Adrenal gland (tissue), 12 donors: Measurements from ENCODE around the gene DHX16. TPM values are rescaled to one million over a fixed set of nuclear protein-coding genes. Genes with fewer than 3 reads are reported as not detected.
A peak's percentile ranks its signal among the peaks of the same experiment; 100 is the strongest.

Experiments
- DNase-seq, 7 donors: peaks; one replicate each; pipeline ENCODE4 v3.0.0-alpha.2; 2019 to 2020
- H3K27ac ChIP-seq, 5 donors: fragments of 200-600 bp; sonication (generic) in 4 of 5; 1 replicate in 3 of 5; 2 replicates in 2 of 5; pipeline versions ENCODE4 v1.5.1 to v1.8.0; 2016 to 2020; ENCODE audit warnings: mild to moderate bottlenecking in 1 of 5
- H3K27me3 ChIP-seq: fragments of 200-600 bp; 2 replicates; pipeline ENCODE4 v1.8.0; 2021
- H3K36me3 ChIP-seq, 2 donors: fragments of 200-600 bp; replicated peaks in 1 of 2; 1 replicate in 1 of 2; 2 replicates in 1 of 2; pipeline versions ENCODE4 v1.5.1 to v1.8.0; 2018 to 2022
- H3K4me1 ChIP-seq, 2 donors: fragments of 200-600 bp; replicated peaks in 1 of 2; 1 replicate in 1 of 2; 2 replicates in 1 of 2; pipeline versions ENCODE4 v1.5.1 to v1.8.0; 2018 to 2021
- H3K4me3 ChIP-seq, 4 donors: fragments of 200-600 bp; sonication (generic) in 3 of 4; one replicate each; pipeline ENCODE4 v1.5.1; 2016 to 2018
- H3K9me3 ChIP-seq, 3 donors: fragments of 200-600 bp; sonication (generic) in 1 of 3; replicated peaks in 1 of 3; 1 replicate in 2 of 3; 2 replicates in 1 of 3; pipeline versions ENCODE4 v1.5.1 to v1.8.0; 2016 to 2021
- CTCF ChIP-seq, 6 experiments: fragments of 450-650 bp in 4 of 6; fragments of 200-600 bp in 2 of 6; sonication (generic) in 1 of 6; IDR thresholded peaks; 1 replicate in 5 of 6; 2 replicates in 1 of 6; pipeline versions ENCODE4 v1.5.1 to v1.8.0; 2016 to 2021; ENCODE audit warnings: antibody characterized with exemption in 6 of 6, mild to moderate bottlenecking in 2 of 6, moderate library complexity in 1 of 6
- POLR2A ChIP-seq, 2 donors: fragments of 450-650 bp; IDR thresholded peaks; one replicate each; pipeline ENCODE4 v1.6.1; 2017; ENCODE audit warnings: antibody characterized with exemption in 2 of 2, mild to moderate bottlenecking in 2 of 2, moderate library complexity in 1 of 2
- whole genome bisulfite sequencing, 4 donors: extraction: QIAGEN DNeasy Blood & Tissue Kit in 2 of 4; methylation state at CpG; one replicate each; pipeline versions ENCODE4 v1.1.5 to v1.1.7; 2013 to 2017; 5-methylcytosine and 5-hydroxymethylcytosine counted together
- intact Hi-C, 2 donors: fragments of 100-400 bp; cut with DNase I; formaldehyde crosslinking; loops; one replicate each; pipeline versions ENCODE4 v1.14.1 to v1.15.0; 2022 to 2023
- polyA plus RNA-seq, 3 donors: library from polyadenylated mRNA; stranded (reverse); fragments of 200-250 nt in 2 of 3; fragments of 350-450 nt in 1 of 3; fragmentation: Illumina TruSeq in 1 of 3; extraction: RNeasy Lipid Tissue Mini Kit (QIAGEN cat#74804) in 1 of 3; gene quantifications; one replicate each; pipeline ENCODE4 v1.2.3, GENCODE V29; 2013 to 2014
- total RNA-seq, 9 donors: library from RNA; depleted of rRNA in 4 of 9; stranded (reverse); fragments of >200 nt in 4 of 9; fragments of 120-200 nt in 1 of 9; fragmentation: NEBNext Ultra II Directional in 1 of 9; extraction: Animal tissue kit (Norgen Biotek cat#: 25700) in 1 of 9; gene quantifications; one replicate each; pipeline versions ENCODE4 v1.1.0 to v1.2.4, GENCODE V29; 2013 to 2023
- donor health status: healthy with polysubstance abuse.
- donor health status: Bipolar disorder and iron deficiency.
- donor health status: DM: yes; HTN: yes; CAD: no.
- donor health status: DM: no; HTN: no; CAD: no.
- donor health status: DM: no; HTN: no; CAD: no.
- donor health status: DM: yes; HTN: yes; CAD: no.

DHX16 gene
- total and polyA plus RNA-seq, 12 donors: 16.4 to 75.9 (median 30.2) TPM

GRCh38 chr6:30625511-30625910, 47.3 kb downstream of the DHX16 start:
- WGBS, 4 donors: 90 to 94% (median 92%) methylated on average over 7 to 8 of the region's 8 CpGs
- peaks cover 0 to 83% of the 10 kb centered on the region in 2 donors for H3K36me3 ChIP-seq
- H3K4me1 ChIP-seq: peaks cover 9 to 10% of the 10 kb centered on the region in 2 donors
- H3K27ac ChIP-seq: no peak overlapping the region
- H3K27me3 ChIP-seq: no peaks in the 10 kb centered on the region
- no peaks in the 10 kb centered on the region for H3K9me3 ChIP-seq
- DNase-seq: no peak
- no peak for TF ChIP-seq CTCF (IDR thresholded peaks at IDR 0.05)
- intact Hi-C loops: loop anchor here in 1 of 2 donors (5.0 kb wide), 1 partner anchor 47 kb away; the partner anchor contains the start of gene DHX16
- H3K4me3 ChIP-seq: no peak overlapping the region

GRCh38 chr6:30619561-30619960, 53.2 kb downstream of the DHX16 start:
- Histone ChIP-seq H3K4me3 (no peak overlapping the region), H3K36me3 (peaks cover 0 to 69% of the 10 kb centered on the region in 2 donors), H3K27me3 (no peaks in the 10 kb centered on the region), H3K27ac (peak overlapping the region in 1 of 5 donors; percentile 96), H3K9me3 (no peaks in the 10 kb centered on the region), H3K4me1 (peaks cover 7 to 10% of the 10 kb centered on the region in 2 donors)
- no peak for TF ChIP-seq CTCF (IDR thresholded peaks at IDR 0.05)
- no peak for TF ChIP-seq POLR2A (IDR thresholded peaks at IDR 0.05)
- WGBS, 4 donors: 90 to 96% (median 94%) methylated on average over 11 of the region's 11 CpGs
- DNase-seq: no peak
- intact Hi-C loops: no loop called here

- Histone ChIP-seq H3K4me3 (peak overlapping the region in 3 of 4 donors; percentile 34 to 75 (median 68)), H3K9me3 (no peaks in the 10 kb centered on the region), H3K27me3 (no peaks in the 10 kb centered on the region), H3K36me3 (peaks cover 0 to 57% of the 10 kb centered on the region in 2 donors), H3K4me1 (peaks cover 10 to 22% of the 10 kb centered on the region in 2 donors), H3K27ac (peak overlapping the region; percentile 55 to 96 (median 92))
- no peak for TF ChIP-seq CTCF (IDR thresholded peaks at IDR 0.05)
- no peak for TF ChIP-seq POLR2A (IDR thresholded peaks at IDR 0.05)
- DNase-seq: no peak
- WGBS, 4 donors: 6 to 10% (median 8%) methylated on average over 8 of the region's 8 CpGs
- intact Hi-C loops: no loop called here
These were observed 54.5 kb downstream of the DHX16 start for GRCh38 chr6:30618270-30618797.

GRCh38 chr6:30617565-30618269, 55.1 kb downstream of the DHX16 start, which contains the start of gene MRPS18B:
TSS of gene MRPS18B (plus strand) at chr6:30617840. CDS start at chr6:30617866, 26 bp downstream.
- TF ChIP-seq POLR2A (IDR thresholded peaks at IDR 0.05) (peak in 1 of 2 donors; percentile 68), CTCF (IDR thresholded peaks at IDR 0.05) (no peak)
- DNase-seq: peak; percentile 96 to 99 (median 99)
- Histone ChIP-seq H3K4me1 (peaks cover 10 to 29% of the 10 kb centered on the region in 2 donors), H3K27ac (peak within 1 kb of the TSS; percentile 92 to 96 (median 95)), H3K9me3 (no peaks in the 10 kb centered on the region), H3K4me3 (peak within 1 kb of the TSS; percentile 29 to 81 (median 74)), H3K27me3 (no peaks in the 10 kb centered on the region), H3K36me3 (peaks cover 0 to 50% of the 10 kb centered on the region in 2 donors)
- 0 to 1% (median 0%) methylated on average over 33 to 34 of the region's 34 CpGs for WGBS, 4 donors
- intact Hi-C loops: no loop called here
